ENCODE measurements around the gene KCNG3.

DNA sequence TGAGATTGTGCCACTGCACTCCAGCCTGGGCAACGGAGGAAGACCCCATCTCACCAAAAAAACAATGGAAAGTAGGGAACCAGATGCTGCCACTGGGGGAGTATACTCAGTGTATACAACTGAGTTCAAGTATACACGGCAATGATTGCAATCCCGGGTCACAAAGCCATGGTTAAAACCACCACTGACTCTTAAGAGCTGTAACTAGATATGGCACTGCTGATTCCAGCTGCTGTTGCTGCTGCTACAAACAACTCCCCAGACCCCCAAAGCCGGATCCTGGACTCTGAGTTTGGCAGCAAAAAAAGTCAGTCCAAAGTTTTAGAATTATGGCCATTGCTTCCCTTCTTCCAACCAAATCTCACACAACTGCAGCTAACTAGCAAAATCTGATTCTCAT, 89.1 kb downstream of the KCNG3 start:
- TF ChIP-seq POLR2A (IDR thresholded peaks at IDR 0.05) = no peak
- TF ChIP-seq, protein P1, sequence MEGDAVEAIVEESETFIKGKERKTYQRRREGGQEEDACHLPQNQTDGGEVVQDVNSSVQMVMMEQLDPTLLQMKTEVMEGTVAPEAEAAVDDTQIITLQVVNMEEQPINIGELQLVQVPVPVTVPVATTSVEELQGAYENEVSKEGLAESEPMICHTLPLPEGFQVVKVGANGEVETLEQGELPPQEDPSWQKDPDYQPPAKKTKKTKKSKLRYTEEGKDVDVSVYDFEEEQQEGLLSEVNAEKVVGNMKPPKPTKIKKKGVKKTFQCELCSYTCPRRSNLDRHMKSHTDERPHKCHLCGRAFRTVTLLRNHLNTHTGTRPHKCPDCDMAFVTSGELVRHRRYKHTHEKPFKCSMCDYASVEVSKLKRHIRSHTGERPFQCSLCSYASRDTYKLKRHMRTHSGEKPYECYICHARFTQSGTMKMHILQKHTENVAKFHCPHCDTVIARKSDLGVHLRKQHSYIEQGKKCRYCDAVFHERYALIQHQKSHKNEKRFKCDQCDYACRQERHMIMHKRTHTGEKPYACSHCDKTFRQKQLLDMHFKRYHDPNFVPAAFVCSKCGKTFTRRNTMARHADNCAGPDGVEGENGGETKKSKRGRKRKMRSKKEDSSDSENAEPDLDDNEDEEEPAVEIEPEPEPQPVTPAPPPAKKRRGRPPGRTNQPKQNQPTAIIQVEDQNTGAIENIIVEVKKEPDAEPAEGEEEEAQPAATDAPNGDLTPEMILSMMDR (IDR thresholded peaks at IDR 0.05) = no peak
